NCI-H1417 (cell line): Measurements from ENCODE around the gene TRRAP.

Source experiments
- DNase-seq, 3 experiments: peaks; one replicate each; lab custom pipeline; 2025; lab: John Stamatoyannopoulos, UW

TRRAP gene

GRCh38 chr7:99005776-99006175 lies 127.4 kb downstream of the TRRAP start:
- DNase-seq, result no peak

GRCh38 chr7:99006739-99007424 lies 128.6 kb downstream of the TRRAP start:
- no peak for DNase-seq

GRCh38 chr7:99008181-99008631 lies 129.9 kb downstream of the TRRAP start:
- no peak for DNase-seq

- DNase-seq, result no peak
These were observed 130.7 kb downstream of the TRRAP start for GRCh38 chr7:99008921-99009530.

- no peak for DNase-seq
These were observed 131.9 kb downstream of the TRRAP start for GRCh38 chr7:99010281-99010680.

GRCh38 chr7:99011341-99011705 lies 133.0 kb downstream of the TRRAP start:
- DNase-seq, result no peak

GRCh38 chr7:99011706-99012404 lies 133.5 kb downstream of the TRRAP start:
- DNase-seq, result no peak

- no peak for DNase-seq
These were observed 134.4 kb downstream of the TRRAP start for GRCh38 chr7:99012722-99013121.

GRCh38 chr7:99013266-99014112 lies 135.2 kb downstream of the TRRAP start:
- DNase-seq, result no peak

- DNase-seq, result no peak
These were observed 136.0 kb downstream of the TRRAP start for GRCh38 chr7:99014113-99014985.

GRCh38 chr7:99016196-99016595 lies 137.9 kb downstream of the TRRAP start:
- peak in 1 of 3 experiments; percentile 30 for DNase-seq

- DNase-seq, result no peak
These were observed 141.4 kb downstream of the TRRAP start for GRCh38 chr7:99019523-99020412.

- no peak for DNase-seq
These were observed 142.0 kb downstream of the TRRAP start for GRCh38 chr7:99020413-99020715.

GRCh38 chr7:99021941-99022560 lies 143.7 kb downstream of the TRRAP start:
- DNase-seq, result no peak

GRCh38 chr7:99024066-99024465 lies 145.7 kb downstream of the TRRAP start:
- no peak for DNase-seq

GRCh38 chr7:99027241-99027640 lies 148.9 kb downstream of the TRRAP start:
- no peak for DNase-seq

GRCh38 chr7:99027841-99028240 lies 149.5 kb downstream of the TRRAP start:
- no peak for DNase-seq

- no peak for DNase-seq
These were observed 150.1 kb downstream of the TRRAP start for GRCh38 chr7:99028261-99028973.
